Brain microvascular endothelial cell (primary cell): Measurements from ENCODE around the gene REXO4.
"Not testable (repeated sequence)": the region's sequence is repeated elsewhere in the genome, so short reads cannot be mapped to it uniquely, and the experiment has no call there.

Experiments
- DNase-seq: peaks from one replicate; pipeline ENCODE4 v3.0.0-alpha.2; 2020
- H3K27ac ChIP-seq: fragments of 250-450 bp; sonication (Bioruptor Pico); 2 replicates; pipeline ENCODE4 v1.5.1; 2020; ENCODE audit warnings: mild to moderate bottlenecking, moderate library complexity
- H3K27me3 ChIP-seq: fragments of 250-450 bp; sonication (Bioruptor Pico); replicated peaks from 2 replicates; pipeline ENCODE4 v1.5.1; 2020; ENCODE audit warnings: mild to moderate bottlenecking
- H3K36me3 ChIP-seq: fragments of 250-450 bp; sonication (Bioruptor Pico); replicated peaks from 2 replicates; pipeline ENCODE4 v1.5.1; 2020; ENCODE audit warnings: mild to moderate bottlenecking
- H3K4me3 ChIP-seq: 2 replicates; pipeline ENCODE4 v1.5.1; 2011; ENCODE audit warnings: low read depth, mild to moderate bottlenecking, control low read depth, low read length, moderate library complexity
- CTCF ChIP-seq: IDR thresholded peaks from 2 replicates; pipeline ENCODE4 v1.5.1; 2011; ENCODE audit warnings: low read depth, mild to moderate bottlenecking, moderate library complexity, low read length, control low read depth, inconsistent platforms; ENCODE audit errors: missing control alignments
- in situ Hi-C: cut with HindIII; loops from 2 replicates; pipeline ENCODE4 v1.10.0; 2017; ENCODE audit warnings: low sequenced_read_pairs, low pct_ligation_motif_present

The REXO4 gene

GRCh38 chr9:133454325-133454724, 36.5 kb upstream of the REXO4 start:
- in situ Hi-C loops, result no loop called here
- no peak for DNase-seq
- Histone ChIP-seq H3K36me3 (no peaks in the 10 kb centered on the region), H3K4me3 (no peak overlapping the region), H3K27ac (no peak overlapping the region), H3K27me3 (no peaks in the 10 kb centered on the region)
- TF ChIP-seq CTCF, result no peak

GRCh38 chr9:133453651-133454050, 35.8 kb upstream of the REXO4 start:
- Histone ChIP-seq H3K27ac (no peak overlapping the region), H3K27me3 (no peaks in the 10 kb centered on the region), H3K36me3 (no peaks in the 10 kb centered on the region), H3K4me3 (no peak overlapping the region)
- no peak for DNase-seq
- TF ChIP-seq CTCF, result no peak
- in situ Hi-C loops, result no loop called here

- Histone ChIP-seq H3K27ac (no peak overlapping the region), H3K4me3 (no peak overlapping the region), H3K36me3 (no peaks in the 10 kb centered on the region), H3K27me3 (no peaks in the 10 kb centered on the region)
- no peak for TF ChIP-seq CTCF
- DNase-seq, result no peak
- in situ Hi-C loops, result no loop called here
Observed at GRCh38 chr9:133452562-133452961, 34.8 kb upstream of the REXO4 start.

GRCh38 chr9:133451865-133452264, 34.1 kb upstream of the REXO4 start:
- in situ Hi-C loops, H3K27ac ChIP-seq, H3K27me3 ChIP-seq, H3K4me3 ChIP-seq, H3K36me3 ChIP-seq, DNase-seq: not testable (repeated sequence)

- no peak for TF ChIP-seq CTCF
- Histone ChIP-seq H3K27ac (no peak overlapping the region), H3K36me3 (no peaks in the 10 kb centered on the region), H3K27me3 (peaks cover 12% of the 10 kb centered on the region), H3K4me3 (no peak overlapping the region)
- in situ Hi-C loops, result no loop called here
- no peak for DNase-seq
Observed at GRCh38 chr9:133449760-133450159, 31.9 kb upstream of the REXO4 start.

GRCh38 chr9:133448487-133448972, 30.7 kb upstream of the REXO4 start:
- in situ Hi-C loops, result no loop called here
- H3K36me3 ChIP-seq, result no peaks in the 10 kb centered on the region
- no peak for DNase-seq
- TF ChIP-seq CTCF, result no peak
- H3K27me3 ChIP-seq, result peaks cover 13% of the 10 kb centered on the region
- no peak overlapping the region for H3K4me3 ChIP-seq
- H3K27ac ChIP-seq, result no peak overlapping the region
